Stimulated activated CD4-positive, alpha-beta T cell treated with anti-CD3 and anti-CD28 coated beads, Interleukin-2, amount 100 ng/mL, for 24 hours (primary cell): ENCODE data around the gene NRP2.

Source experiments
- DNase-seq, 2 donors: peaks; one replicate each; pipeline ENCODE4 v3.0.0-alpha.2; 2020

NRP2 gene

GRCh38 chr2:205759257-205759656 lies 77.0 kb downstream of the NRP2 start:
- no peak for DNase-seq

- DNase-seq: no peak
Observed at GRCh38 chr2:205759732-205760131, 77.4 kb downstream of the NRP2 start.

- no peak for DNase-seq
Observed at GRCh38 chr2:205760157-205760556, 77.9 kb downstream of the NRP2 start.

GRCh38 chr2:205761421-205761820 lies 79.1 kb downstream of the NRP2 start:
- no peak for DNase-seq

DNA sequence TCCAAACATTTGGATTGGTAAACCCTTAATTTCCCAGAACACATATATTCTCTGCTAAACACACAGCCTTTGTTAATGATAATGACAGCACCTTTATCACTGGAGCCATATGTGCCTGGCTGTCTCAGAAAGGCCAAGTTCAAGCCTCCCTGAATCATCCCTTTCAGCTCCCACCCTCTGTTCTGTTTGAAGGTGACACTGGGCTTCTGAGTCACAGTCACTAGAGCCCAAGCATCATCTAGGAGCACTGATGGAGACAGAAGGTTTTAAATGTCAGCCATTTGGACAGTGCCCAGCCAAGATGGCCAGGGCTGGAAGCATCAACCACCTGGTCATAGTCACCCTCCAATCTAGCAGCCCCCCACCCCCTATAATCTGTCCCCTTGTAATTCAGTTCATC lies 80.6 kb downstream of the NRP2 start:
- no peak for DNase-seq

DNA sequence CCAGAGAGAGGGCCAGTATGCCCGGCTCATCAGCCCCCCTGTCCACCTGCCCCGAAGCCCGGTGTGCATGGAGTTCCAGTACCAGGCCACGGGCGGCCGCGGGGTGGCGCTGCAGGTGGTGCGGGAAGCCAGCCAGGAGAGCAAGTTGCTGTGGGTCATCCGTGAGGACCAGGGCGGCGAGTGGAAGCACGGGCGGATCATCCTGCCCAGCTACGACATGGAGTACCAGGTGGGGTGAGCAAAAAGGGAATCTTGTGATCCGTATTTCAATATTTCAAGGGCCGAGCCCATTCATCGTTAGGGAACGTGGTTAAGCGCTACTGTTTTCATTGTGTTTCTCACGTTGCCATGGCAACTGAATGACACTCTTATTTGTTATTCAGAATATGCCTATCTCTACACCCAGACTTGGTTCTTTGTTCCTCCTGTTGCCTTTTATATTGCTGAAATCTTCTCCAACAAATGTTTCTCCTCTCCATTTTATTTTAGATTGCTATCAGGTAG lies 81.5 kb downstream of the NRP2 start:
- DNase-seq: peak; percentile 22 to 33

DNA sequence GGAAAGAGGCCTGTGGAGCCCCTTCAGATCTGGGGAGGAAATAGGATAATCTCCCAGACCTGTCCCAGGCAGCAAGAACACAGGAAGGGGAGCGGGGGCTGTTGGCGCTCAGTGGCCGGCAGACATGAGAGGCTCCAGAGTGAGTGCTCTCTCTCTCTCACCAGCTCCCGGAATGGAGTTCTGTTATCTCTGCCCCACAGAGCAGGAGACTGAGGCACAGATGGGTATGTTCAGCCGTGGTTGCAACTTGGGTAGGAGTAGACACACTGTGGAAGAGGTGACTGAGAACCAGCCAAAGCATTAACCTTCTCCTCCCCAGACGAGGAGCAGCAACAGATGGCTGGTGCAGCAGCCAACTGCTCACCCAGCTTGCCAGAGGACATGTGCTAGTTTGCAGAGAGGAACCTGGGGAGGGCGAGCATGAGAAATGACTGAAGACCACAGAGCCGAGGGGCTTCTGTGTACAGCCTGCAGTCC lies 82.0 kb downstream of the NRP2 start:
- DNase-seq: no peak

DNA sequence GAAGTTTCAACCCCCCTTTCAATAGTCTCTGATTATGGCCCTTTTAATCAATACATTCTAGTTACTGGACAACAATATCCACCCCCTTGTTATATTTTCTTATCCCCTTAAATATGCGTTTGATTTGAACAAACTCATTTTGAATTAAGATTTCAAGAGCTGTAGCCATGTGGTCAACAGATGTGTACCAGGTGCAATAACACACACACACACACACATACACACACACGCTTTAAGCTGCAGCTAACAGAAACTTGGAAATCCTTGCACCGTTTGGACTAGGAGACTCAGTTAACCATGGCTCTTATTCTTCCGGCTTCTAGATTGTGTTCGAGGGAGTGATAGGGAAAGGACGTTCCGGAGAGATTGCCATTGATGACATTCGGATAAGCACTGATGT lies 82.8 kb downstream of the NRP2 start:
- DNase-seq: no peak

DNA sequence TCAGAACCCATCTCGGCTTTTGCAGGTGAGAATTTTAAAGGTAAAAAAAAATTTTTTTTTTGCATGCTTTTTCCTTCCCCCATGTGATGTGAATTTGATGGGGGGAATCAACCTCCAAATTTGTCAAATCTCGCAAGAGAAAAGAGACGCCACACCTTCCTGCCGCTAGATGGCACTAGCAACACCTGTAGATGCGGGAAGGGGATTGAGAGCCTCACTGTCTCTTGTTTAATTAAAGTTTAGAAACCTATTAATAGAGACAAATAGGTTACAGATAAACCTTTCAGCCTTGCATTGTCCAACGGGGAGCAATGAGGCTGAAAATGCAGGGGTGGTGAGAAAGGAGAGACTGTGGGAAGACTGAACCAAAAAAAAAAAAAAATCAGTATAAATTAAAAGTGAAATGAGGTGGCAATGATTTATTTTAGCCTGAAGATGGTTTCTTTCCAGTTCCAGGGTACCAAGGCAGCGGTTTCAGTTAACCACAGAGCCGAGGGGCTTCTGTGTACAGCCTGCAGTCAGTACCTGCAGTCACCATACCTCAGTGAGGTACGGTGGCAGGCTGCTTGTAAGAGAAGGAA lies 84.6 kb downstream of the NRP2 start:
- peak; percentile 62 to 67 for DNase-seq

DNA sequence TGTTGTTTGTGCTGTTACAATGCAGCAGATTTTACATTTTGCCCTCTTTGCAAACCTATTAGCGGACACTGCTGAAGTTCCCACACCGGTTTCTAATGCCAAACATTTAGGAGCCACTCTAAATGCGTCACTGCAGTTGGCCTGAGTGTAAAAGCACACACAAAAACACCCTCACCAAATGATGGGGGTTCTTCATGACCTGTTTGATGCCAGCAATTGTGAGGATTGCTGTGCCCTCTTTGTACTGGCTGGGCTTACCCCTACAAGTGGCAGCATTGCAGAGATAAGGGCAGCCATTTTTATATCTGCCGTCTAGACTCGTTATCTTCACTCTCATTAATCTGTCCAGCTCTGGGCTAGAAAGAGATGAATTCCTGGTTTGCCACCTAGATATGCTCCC lies 85.3 kb downstream of the NRP2 start:
- no peak for DNase-seq

DNA sequence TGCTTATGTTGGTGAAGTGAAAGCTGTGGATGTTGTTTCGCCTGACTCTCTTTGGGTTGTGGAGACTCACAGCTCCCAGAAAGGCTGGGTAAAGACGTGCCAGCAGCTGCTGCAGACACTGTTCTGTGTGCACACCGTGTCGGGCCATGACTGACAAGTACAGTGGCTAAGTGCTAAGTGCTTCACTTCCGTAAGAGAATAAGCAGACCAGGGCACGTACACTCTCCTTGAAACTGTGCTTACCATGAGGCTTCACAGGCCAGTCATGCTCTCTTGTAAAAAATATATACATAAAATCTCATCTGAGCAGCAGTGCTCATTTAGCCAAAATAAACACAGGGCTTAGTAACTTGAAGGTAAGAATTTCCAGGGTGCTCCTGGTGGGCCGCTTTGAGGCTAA lies 86.0 kb downstream of the NRP2 start:
- no peak for DNase-seq

DNA sequence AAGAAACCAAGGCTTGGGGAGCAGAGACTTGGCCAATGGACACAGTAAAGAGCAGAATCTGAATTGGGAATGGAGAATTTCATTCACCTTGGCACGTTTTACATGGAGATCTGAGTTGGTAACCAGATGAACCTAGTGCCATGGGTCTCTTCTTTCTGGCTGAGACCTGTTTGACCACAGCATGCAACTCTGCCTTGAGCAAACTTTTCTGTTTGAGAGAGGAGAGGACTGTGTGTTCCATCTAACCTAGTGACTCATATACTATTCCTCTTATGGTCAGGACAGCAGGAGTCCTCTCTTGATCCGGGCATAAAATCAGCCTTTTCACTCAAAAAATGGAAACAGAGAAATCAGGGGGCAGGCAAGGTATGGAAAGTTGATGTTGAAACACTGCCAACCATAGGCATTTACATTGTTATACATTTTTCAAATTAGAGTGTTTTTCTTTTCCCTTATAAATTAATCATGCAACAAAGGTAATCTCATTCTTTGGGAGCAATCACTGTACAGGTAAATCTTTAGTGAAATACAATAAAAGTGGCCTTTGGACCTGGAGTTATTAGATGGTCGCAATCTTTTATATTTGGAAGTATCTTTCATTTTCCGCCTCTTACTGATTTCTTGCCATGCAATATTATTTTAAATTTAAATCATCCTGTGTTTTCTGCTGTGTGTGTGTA lies 86.7 kb downstream of the NRP2 start:
- DNase-seq: no peak

- DNase-seq: no peak
Observed at GRCh38 chr2:205769495-205769850, 87.2 kb downstream of the NRP2 start.

DNA sequence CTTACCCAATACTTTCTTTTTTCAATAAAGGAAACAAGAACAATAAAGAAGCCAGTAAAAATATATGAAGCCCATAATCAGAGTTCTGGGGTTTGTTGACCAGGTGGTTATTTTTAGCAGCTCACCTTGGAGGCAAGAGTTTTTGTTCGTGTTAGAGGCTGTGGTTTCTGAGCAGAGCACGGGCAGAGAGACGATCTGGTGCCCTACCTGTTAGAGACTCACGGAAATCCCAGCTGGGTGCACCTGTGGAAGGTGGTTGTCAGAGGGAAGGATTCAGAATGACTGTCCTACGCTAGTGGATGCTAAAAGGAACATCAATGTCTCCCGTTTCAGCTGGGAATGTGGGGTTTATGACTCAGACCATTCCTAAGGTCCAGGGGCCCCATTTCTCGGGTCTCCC lies 87.6 kb downstream of the NRP2 start:
- DNase-seq: no peak

- no peak for DNase-seq
Observed at GRCh38 chr2:205770577-205770976, 88.3 kb downstream of the NRP2 start.

DNA sequence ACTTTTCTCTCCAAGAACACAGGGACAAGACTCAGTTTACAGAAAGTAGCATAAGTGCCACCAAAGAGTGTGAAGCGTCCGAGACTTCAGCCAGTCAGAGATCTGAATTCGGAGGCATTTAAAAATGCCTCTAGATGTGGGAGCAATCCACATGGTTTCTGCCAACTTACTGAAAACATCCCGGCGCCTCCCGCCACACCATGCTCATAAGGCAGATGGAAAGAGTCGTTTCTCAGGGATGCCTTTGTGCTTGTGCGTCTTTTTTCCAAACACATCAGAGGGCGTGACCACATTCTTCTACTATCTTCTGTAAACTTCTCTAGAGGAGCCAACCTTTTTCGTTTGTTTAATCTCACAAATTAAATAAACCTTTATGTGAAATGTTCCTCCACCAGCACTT lies 88.7 kb downstream of the NRP2 start:
- DNase-seq: no peak

DNA sequence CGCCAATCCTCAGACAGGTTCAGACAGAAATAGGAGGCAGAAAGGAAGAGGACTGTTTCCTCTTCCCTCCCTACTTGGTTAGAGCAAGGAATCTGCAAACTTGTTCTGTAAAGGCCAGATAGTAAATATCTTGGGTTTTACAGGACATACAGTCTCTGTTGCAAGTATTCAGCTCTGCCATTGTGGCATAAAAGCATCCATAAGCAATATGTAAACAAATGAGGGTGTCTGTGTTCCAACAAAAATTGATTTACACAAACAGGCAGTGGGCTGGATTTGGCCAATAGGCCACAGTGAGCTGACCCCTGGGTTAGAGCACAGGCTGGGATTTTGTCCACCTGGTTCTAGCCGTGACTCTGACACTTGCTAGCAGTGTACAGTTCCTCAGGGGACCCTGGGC lies 89.4 kb downstream of the NRP2 start:
- DNase-seq: no peak

GRCh38 chr2:205772983-205773382 lies 90.7 kb downstream of the NRP2 start:
- DNase-seq: no peak

- DNase-seq: no peak
Observed at GRCh38 chr2:205773989-205774388, 91.7 kb downstream of the NRP2 start.

- no peak for DNase-seq
Observed at GRCh38 chr2:205775097-205775877, 93.0 kb downstream of the NRP2 start.

- DNase-seq: peak; percentile 20 to 58
Observed at GRCh38 chr2:205776139-205776538, 93.8 kb downstream of the NRP2 start.

DNA sequence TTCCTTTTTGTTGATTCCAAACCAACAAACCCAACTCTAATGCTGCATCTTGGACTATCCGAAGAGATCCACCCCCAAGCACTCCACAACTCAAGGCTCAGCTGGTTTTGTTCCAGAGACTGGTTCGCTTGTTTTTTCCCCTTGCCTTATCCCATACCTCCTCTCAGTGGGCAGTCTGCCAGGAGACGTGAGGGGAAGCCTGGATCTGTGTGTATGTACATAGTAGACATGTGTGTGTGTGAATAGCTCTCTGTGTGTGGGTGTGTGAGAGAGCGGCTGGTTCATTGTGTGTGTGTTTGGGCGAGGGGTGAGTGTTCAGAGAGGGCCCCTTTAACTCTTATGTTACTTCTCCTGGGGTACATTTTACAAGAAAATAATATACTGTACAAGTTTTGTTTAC lies 94.4 kb downstream of the NRP2 start:
- no peak for DNase-seq

- no peak for DNase-seq
Observed at GRCh38 chr2:205778356-205778755, 96.1 kb downstream of the NRP2 start.

DNA sequence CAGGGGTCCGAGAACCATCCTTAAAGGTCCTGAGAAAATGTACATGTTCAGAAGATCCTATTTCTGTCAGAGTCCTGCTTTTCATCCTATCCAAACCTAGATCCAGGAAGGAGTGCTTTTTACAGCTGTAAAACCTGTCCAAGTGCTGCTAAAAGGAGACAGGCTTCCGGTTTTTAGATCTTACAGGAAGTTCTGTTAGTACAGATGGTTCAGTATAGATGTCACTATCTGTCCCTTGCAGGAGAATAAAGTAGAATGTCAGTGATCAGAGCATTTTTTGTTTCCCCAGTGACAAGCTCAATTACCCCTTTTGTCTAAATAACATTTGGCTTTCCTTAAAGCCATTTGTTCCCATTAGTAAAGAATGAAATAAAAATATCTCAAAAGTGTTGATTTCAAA lies 98.3 kb downstream of the NRP2 start:
- no peak for DNase-seq
